ENCODE data around the gene AKAP13.
"Not testable (repeated sequence)": the region's sequence is repeated elsewhere in the genome, so short reads cannot be mapped to it uniquely, and the experiment has no call there.

The AKAP13 gene, protein sequence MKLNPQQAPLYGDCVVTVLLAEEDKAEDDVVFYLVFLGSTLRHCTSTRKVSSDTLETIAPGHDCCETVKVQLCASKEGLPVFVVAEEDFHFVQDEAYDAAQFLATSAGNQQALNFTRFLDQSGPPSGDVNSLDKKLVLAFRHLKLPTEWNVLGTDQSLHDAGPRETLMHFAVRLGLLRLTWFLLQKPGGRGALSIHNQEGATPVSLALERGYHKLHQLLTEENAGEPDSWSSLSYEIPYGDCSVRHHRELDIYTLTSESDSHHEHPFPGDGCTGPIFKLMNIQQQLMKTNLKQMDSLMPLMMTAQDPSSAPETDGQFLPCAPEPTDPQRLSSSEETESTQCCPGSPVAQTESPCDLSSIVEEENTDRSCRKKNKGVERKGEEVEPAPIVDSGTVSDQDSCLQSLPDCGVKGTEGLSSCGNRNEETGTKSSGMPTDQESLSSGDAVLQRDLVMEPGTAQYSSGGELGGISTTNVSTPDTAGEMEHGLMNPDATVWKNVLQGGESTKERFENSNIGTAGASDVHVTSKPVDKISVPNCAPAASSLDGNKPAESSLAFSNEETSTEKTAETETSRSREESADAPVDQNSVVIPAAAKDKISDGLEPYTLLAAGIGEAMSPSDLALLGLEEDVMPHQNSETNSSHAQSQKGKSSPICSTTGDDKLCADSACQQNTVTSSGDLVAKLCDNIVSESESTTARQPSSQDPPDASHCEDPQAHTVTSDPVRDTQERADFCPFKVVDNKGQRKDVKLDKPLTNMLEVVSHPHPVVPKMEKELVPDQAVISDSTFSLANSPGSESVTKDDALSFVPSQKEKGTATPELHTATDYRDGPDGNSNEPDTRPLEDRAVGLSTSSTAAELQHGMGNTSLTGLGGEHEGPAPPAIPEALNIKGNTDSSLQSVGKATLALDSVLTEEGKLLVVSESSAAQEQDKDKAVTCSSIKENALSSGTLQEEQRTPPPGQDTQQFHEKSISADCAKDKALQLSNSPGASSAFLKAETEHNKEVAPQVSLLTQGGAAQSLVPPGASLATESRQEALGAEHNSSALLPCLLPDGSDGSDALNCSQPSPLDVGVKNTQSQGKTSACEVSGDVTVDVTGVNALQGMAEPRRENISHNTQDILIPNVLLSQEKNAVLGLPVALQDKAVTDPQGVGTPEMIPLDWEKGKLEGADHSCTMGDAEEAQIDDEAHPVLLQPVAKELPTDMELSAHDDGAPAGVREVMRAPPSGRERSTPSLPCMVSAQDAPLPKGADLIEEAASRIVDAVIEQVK (N-terminal part only)

DNA sequence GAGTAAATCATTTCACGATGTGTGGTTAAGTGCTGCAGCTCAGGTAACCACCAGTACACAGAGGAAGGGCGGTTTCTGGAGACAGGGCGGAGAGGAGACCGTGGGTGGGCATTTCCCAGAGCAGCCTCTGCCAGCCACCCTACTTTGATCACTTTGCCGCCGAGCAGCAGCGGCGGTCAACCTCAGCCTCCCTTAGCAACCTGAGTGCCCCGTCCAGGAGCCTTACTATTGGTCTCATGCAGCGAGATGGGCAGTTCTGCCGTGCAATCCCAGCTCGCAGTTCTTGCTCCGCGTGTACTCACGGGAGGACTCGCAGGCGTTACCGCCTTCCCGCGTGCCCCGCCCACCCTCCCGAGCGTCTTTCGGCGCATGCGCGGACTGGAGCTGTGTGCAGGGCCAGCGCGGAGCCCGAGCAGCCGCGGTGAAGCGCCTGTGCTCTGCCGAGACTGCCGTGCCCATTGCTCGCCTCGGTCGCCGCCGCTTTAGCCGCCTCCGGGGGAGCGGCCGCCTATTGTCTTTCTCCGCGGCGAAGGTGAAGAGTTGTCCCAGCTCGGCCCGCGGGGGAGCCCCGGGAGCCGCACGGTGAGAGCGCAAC, at the start of gene AKAP13:
Gene AKAP13, plus strand, starts transcription at position 387 of the 595 bp plus-strand sequence. CDS start 105,118 bp downstream, outside the sequence.
- peak; percentile 98 for DNase-seq

DNA sequence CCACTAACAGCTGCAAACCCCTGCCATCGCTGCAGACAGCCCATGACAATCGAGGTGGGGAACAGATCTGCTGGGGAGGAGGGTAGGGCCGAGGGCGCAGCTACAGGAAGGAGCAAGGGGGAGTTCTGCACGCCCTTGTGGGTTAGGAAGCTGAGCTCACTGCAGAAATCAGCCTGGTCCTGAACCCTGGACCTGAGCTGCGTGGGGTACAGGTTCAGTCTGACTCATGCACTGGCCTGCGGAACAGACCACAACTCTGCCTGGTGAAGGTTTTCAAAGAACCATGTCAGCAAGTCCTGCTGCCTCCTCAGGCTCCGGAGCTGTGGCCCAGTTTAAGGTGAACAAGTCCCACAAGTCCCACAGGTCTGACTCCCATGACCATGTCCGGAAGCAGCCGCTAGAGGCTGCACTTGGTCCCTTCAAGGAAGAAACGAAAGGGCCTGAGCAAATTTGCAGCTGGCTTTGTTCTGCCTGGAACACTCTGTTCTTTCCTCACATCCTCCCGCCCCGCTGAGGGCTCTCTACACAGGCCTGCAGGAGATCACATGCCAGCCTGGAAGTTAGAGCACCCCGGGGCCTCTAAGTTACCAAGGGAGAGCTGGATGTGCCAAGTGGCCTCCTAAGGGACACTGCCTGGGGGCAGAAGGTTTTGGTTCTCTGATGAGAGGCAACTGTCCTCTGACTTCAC, 49.4 kb upstream of the AKAP13 start:
- DNase-seq, result peak; percentile 76

DNA sequence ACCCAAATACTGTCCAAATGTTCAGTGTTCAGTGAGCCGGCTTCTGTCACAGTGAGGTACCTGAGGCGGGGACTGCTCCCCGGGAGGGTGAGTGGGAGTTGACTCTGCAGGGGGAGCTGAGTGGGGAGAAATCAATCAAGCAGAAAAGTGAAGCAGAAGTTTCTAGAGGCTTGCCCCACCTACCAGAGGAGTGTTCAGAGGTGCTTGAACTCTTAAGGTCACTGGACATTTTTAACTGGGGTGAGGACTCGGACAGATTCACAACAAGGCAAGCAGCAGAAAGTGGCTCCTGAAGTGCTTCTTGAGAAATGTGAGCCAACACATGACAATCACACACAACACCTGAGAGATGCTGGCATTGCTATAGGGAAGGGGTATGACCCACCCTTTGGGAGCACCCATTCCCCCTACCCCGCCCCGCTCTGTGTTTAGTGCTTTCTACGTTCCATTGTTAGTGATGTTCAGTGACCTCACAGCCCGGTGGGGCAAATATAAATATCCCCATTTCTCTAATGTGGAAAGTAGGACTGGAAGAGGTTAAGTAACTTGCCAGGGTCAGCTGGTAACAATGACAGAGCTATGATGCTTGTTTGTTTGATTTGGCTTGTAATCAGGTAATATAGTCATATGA, 48.6 kb upstream of the AKAP13 start:
- DNase-seq, result no peak

DNA sequence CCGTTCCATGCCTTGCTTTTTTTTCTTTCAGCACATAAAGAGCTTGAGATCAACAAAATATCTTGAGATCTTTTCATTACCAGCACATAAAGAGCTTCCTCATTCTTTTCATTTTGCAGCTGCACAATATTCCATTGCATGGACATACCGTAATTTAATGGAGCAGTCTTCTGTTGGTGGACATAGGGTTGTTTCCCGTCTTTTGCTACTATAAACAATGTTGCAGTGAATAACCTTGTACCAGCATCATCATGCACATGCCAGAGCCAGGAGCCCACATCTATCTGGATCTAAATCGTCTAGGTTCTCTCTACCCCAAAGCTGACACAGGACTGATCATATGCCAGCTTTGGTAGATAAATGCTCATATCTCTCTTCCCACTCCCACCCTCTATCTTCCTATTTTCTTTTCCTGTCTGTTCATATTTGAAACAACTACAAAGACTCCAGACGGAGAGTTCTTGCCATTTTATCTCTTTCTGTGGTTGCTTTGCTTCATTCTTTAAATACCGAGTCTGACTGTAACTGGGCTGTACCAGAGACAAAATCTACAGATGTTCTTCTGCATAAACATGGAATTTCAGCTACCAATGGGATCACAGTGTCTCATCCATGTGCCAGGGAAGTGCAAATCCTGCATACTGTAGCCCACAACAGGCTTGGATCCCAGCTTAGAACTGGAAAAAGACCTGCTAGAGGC, 47.1 kb upstream of the AKAP13 start:
- DNase-seq, result no peak

DNA sequence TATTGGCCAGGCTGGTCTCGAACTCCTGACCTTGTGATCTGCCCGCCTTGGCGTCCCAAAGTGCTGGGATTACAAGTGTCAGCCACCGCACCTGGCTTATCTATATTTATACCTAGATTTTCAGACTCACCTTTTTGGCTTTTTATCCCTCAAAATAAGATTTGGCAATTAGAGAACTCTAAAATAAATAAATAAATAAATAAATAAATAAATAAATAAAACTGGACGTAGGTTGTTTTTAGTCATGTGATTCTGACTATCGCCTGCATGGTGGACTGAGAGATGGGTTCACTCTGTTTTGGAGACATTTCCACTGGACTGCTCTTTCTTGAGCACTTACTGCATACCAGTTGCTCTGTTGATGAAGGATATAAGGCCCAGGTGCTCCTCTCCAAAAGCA, 46.2 kb upstream of the AKAP13 start:
- DNase-seq, result no peak

DNA sequence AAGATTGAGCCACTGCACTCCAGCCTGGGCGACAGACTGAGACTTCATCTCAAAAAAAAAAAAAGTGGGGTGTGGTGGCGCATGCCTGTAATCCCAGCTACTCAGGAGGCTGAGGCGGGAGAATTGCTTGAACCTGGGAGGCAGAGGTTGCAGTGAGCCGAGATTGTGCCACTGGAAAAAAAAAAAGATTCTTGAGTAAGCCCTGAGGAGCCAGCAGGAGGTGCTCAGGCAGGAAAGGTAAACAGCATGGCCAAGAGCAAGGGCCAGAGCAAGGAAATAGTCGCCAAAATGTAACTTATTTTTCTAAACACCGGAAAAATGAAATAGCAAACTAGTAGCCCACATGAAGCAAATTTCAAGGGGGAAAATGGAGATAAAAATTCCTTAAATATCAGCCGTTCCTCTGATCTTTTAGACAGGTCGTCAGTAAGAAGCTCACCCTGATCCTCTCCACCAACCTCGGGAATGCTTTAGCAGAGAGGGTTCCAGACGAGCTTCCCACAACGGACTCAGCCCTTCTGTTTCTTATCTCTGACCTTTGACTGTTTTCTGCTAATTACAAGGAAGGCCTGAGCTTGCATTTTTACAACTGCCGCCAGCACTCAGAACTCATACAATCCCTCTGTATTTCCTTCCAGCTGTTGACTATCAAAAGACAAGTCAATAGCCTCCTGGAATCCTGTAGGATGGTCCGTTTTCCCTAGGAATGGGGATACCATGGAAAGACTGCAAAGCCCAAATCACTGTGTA, 45.0 kb upstream of the AKAP13 start:
- DNase-seq, result no peak

DNA sequence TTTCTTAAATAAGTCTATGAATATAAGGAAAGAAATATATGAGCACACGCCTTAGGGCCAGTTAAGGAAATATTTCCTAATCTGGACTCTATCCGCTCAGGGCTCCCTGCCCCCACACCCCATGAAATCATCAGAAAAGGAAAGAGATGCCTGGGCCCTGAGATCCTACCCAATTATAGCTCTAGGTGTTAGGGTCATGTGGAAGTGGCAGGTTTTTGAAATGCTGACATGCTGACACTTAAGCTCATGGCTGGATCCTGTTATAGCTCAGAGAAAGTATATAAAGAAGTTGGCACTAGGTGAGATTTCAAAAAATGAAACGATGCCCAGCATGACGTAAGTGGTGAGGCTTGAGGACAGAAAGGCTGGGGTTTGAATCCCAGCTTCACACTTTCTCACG, 43.5 kb upstream of the AKAP13 start:
- DNase-seq, result no peak

DNA sequence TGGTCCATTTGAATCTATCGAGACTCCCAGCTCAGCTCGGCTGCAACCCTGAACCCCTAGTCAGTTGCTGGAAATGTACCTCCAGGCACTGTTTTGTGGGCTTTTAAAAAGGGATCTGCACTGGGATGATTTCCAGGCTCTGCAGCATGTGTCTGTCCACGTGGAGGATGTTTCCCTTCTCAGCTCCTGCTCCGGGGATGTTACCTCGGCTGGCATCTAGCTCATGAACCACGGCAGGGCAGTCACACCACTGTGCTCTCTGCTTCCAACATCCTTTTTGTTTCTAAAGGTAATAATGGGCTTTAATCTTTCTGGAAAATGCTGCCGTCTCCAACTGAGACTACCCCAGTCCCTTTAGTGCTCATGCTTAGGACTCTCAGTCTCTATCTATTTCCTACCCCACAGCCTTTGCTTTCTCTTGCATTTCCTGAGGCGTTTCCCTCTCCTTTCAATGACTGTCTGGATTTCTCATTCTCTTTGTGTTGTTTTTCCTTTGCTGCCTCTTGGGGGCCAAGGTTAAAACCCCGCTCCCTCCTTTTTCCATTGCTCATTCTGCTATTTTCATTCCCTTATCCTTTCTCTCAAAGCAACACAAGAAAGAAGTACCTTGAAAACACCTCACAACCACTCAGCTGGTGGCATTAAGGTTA, 42.9 kb upstream of the AKAP13 start:
- no peak for DNase-seq

DNA sequence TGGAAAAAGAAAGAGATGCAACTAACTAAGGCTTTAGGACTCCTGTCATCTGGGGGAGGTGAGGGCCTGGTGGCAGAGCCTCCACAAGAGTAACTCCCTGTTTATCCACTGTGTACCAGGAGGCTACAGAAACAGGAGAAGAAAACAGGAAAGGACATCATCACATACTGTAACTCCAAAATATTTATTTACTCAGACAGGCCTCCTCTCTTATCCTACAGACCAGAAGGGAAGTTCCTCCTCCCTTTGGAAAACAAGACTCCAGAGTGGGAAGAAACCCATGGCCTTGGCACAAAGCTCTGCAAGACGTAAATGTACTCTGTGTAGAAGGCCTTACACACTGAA, 40.1 kb upstream of the AKAP13 start:
- DNase-seq, result no peak

DNA sequence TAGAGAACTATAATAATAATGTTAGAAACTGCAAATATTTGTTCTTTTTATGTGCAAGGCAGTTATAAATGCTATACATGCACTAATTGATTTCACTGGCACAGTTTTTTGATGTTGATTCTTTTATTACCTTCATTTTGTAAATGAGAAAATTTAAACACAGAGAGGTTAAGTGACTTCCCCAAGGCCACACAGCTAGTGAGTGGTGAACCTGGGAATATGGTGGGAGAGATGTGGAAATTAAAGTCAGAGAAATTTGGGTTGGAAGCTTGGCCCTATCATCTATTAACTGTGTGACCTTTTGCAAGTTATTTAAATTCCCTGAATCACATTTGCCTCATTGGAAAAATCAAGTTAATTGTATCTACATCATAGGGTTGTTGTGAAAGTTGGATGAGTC, 39.6 kb upstream of the AKAP13 start:
- DNase-seq, result no peak

DNA sequence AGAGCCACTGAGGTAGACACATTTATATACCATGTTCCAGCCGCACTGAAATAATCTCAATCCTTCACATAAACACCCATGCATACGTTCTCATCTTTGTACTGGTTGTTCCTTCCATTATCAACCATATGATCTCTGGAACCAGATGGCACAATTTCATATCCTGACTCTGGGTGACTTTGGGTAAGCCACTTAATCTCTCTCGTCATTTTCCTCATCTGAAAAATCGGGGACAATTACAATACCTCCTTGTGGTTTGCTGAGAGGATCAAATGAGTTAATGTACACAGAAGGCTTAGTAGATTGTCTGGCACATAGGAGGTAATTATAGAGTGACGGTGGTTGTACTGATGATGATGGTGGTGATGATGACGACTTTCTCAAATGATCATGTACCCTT, 38.2 kb upstream of the AKAP13 start:
- not testable (repeated sequence) for DNase-seq

DNA sequence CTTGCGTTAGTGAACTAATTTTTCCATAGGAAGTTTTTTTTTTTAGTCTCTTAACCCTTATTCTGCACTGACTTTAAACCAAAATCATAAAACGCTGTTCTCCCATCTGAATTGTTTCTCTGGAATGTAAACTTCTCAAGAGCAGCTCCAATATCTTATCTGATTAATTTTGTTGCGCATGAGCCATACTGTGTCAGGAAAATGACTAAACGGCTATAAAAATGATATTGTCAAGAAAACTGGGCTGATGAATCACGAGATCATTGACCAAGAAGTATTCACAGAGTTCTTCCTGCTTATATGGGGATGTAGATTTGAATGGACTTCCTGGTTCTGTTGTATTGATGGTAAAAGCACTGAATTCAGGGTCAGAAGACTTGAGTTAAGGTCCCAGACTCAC, 37.0 kb upstream of the AKAP13 start:
- not testable (repeated sequence) for DNase-seq

DNA sequence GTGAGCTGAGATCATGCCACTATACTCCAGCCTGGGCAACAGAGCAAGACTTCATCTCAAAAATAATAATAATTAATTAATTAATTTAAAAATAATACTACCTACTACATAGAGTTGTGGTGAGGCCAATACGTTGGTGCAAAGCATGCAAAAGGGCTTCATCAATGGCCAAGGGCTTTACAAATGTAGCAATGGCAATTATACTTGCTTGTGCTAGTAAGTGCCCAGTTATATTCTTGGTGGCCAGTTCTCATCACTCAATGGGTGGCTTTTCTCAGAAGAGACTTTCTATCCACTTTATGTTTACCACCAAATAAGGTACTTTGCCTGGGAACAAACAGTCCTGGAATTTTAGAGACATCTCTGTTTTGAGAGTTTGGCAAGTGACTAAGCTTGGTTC, 36.2 kb upstream of the AKAP13 start:
- not testable (repeated sequence) for DNase-seq

DNA sequence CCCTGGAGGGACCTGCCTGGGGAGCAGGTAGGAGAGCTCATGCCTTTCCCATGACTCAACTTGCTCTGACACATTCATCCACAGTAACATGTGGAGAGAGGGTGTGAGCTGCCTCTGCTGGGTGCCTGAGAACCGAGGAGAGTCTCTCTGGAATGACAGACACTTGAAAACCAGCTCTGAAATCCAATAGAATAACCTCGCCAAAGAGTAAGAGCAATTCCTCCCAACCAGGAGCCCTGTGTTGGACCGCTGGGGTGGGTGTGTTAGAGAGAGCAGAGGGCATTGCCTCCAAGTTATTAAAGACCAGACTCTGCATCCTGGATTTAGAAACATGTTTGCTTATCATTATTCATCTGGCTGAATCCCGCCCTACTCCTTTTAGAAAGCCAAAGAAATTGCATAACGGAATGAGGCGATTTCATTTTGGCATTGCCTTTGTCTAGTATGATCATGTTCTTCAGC, 35.7 kb upstream of the AKAP13 start:
- DNase-seq, result not testable (repeated sequence)

DNA sequence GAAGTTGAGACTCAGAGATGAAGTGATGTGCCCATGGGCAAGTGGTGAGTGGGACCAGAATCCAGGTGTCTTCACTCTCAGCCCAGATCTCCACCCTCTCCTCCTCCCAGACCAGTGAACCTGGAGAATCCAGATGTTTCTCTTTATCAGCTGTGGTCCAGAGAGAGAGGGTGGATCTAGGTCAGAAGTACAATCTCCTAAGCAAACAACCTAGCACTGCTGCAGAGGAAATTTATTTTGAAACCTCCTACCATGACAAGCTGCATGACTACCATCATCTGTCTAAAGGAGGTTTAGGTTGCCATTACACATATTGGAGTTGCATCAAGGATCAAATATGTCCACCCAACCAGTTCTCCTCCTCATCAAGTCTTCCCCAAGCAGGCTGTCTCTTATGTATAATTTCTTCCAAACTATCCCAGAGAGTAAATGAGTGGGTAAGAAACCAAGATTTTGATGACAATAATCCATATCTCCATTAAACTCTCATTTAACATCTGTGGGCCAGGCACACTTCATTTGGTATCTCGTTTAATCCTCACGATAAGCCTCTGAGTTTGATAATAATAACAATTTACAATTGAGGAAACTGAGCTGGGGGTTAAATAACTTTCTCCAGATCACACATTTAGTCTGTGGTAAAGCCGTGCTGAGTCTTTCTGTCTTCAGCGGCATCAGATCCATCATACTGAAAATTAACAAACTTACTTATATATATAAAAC, 35.0 kb upstream of the AKAP13 start:
- DNase-seq, result not testable (repeated sequence)

DNA sequence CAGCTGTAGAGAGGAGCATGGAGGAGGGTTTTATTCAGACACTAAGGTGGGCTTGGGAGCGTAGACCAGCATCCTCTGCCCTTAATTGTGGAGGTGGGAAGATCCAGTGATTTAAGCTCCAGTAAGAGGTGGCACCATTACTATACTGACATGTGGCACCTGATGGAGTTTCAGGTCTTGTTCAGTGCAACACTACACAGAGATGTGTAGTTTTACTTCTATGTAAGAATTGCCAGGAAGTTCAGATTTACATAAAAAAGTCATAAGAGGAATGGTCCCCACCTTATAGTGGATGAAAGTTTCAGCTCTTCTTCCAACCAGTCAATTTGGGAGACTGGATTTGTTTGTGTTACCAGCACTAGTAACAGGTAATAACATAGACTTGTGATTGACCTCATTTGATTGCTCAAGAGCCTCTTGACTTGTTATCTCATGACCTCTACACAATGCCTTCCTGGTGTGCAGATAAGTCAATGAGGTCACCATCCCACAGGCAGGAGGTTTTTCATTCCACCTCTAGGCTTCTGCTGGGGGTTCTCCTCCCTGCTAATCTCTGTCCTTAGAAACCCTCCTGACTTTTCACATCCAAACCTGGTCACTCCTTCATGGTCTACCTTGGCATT, 33.8 kb upstream of the AKAP13 start:
- DNase-seq, result not testable (repeated sequence)

DNA sequence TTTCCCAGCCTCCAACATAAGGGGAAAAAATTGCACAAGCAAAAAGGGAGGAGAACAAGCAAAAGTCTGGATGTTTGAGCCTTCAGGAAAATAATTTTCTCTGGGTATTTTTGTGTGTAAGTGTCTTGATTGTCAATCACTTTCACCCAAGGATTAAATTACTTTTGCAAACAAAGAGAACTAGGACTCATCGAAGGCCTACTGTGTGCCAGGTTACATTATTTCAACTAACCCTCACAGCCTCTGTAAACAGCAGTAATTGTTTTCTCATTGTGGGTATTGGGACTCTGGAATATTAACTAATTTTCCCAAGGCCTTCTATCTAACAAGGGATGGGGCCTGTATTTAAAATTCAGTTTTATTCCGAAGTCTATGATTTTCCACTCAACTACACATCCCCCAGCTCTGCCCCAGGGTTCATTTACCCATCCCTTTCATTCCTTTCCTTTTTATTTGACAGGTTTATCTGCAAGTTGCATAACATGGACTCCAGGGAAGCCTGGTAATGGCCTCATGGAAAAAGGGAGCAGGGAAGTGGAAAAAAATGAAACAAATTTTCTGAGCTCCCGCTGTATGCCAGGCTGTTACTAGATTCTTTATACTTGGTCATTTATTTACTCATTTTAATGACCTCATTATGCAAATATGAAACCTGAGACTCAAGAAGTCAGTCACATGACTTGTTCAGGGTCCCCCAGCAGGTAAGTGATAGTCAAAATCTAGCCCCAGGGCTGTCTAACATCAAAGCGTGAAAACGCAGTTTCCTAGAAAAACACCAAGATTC, 32.9 kb upstream of the AKAP13 start:
- DNase-seq, result not testable (repeated sequence)
